ENCODE results near the gene LITAFD. TPM values are rescaled to one million over a fixed set of nuclear protein-coding genes. Genes with fewer than 3 reads are reported as not detected.

LITAFD gene
- total RNA-seq, result not detected in 2 replicates

DNA sequence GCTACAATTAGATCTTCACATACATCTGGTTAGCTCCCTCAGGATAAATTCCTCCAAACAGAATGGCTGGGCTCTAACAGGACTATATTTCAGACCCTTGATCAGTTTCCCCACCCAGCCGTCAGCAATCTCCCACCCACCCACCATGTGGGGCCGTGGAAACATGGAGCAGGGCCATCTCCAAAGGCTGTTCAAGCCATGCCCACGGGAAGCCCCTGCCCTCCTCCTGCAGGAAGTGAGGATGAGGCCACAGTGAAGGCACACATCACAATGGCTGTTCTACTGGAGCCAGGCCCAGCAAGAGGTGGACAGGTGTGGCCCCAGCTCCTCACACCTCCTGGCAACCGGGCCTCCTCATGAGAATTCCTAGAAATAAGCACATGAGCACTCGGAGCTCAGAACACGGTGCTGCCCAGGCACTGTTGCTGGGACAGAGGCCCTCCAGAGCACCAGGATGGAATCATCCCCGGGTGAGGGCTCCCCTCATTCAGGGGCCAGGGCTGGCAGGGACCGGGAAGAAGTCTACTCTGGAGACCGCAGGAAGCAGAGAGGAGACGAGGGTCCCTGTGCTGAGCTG lies at the start of gene LITAFD:
LITAFD (plus strand) TSS at position 311 of the 577 bp plus-strand sequence. CDS start 2,005 bp downstream, outside the sequence.

DNA sequence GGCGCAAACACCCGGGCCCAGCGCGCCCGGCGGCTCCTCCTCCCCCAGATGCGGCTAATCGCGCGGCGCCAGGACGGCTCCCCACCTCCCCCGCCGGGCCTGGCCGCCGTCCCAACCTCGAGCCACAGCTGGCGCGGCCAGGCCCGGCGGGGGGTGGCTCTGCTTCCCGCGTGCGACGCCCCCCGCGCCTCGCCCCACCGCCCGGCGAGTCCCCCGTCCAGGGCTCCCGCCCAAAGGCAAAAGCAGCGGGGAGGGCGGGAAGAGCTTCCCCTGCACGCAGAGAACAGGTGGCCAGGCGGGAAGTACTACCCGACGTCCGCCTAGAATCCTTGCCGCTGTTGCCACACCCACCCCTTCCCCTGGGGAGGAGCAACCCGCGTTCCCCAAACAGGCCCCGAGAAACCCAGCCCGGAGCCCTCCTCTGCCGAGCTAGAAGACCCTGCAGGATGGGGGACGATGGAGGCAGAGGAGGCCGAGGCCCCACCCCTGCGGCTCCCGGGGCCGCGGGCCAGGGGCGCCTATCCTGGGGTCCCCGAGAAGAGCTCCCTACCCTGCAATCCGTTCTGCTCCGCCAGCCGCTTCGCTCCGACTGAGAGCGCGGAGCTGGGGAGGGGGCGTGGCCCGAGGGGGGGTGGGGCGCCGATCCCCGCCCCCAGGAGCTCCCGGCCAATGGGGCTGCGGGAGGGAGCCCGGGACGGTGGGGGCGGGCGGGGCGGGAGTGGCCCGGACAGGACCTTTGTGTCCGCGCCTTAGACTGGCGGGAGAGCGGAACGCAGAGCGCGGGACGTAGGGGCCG lies 13.5 kb upstream of the LITAFD start, which contains the start of gene CARHSP1:
CARHSP1 (minus strand) TSS at position 591 of the 796 bp plus-strand sequence. CDS start 9,678 bp downstream, outside the sequence.

Other genes with a start within 250 kb of the LITAFD start
- gene ABAT, start 207.7 kb upstream of the LITAFD start, total RNA-seq, result 0.38 and 1.4 TPM in 2 replicates
- gene TMEM186, start 84.7 kb upstream of the LITAFD start, total RNA-seq, result 5.3 and 6.0 TPM in 2 replicates
- gene PMM2, start 84.5 kb upstream of the LITAFD start, total RNA-seq, result 26.5 TPM in 2 replicates
- gene CARHSP1, start 13.3 kb upstream of the LITAFD start, total RNA-seq, result 113 and 166 TPM in 2 replicates
- gene USP7, start 81.6 kb downstream of the LITAFD start, total RNA-seq, result 60.6 and 80.6 TPM in 2 replicates
- 56.7 and 59.0 TPM in 2 replicates for gene HAPSTR1, start 209.3 kb downstream of the LITAFD start, total RNA-seq

All from endothelial cell of coronary artery (primary cell).